Posterior vena cava (tissue), 2 donors: Measurements from ENCODE around the gene NOCT. TPM values are rescaled to one million over a fixed set of nuclear protein-coding genes. Genes with fewer than 3 reads are reported as not detected.
A peak's percentile ranks its signal among the peaks of the same experiment; 100 is the strongest.

Experiments
- DNase-seq: peaks from one replicate; pipeline ENCODE4 v3.0.0-alpha.2; 2020; ENCODE audit warnings: low spot score
- intact Hi-C, 2 donors: fragments of 100-400 bp; cut with DNase I; formaldehyde crosslinking; loops; one replicate each; pipeline versions ENCODE4 v1.14.1 to v1.14.2; 2022 to 2023
- total RNA-seq, 2 donors: library from RNA; stranded (reverse); fragmentation: NEBNext Ultra II Directional; extraction: Animal tissue kit (Norgen Biotek cat#: 25700); gene quantifications; one replicate each; pipeline ENCODE4 v1.2.1, GENCODE V29; 2021
- donor health status: DM: yes; HTN: yes; CAD: no.
- donor health status: DM: yes; HTN: yes; CAD: no.

The NOCT gene
- total RNA-seq, 2 donors from 2014 or later, result 5.0 to 9.6 TPM

DNA sequence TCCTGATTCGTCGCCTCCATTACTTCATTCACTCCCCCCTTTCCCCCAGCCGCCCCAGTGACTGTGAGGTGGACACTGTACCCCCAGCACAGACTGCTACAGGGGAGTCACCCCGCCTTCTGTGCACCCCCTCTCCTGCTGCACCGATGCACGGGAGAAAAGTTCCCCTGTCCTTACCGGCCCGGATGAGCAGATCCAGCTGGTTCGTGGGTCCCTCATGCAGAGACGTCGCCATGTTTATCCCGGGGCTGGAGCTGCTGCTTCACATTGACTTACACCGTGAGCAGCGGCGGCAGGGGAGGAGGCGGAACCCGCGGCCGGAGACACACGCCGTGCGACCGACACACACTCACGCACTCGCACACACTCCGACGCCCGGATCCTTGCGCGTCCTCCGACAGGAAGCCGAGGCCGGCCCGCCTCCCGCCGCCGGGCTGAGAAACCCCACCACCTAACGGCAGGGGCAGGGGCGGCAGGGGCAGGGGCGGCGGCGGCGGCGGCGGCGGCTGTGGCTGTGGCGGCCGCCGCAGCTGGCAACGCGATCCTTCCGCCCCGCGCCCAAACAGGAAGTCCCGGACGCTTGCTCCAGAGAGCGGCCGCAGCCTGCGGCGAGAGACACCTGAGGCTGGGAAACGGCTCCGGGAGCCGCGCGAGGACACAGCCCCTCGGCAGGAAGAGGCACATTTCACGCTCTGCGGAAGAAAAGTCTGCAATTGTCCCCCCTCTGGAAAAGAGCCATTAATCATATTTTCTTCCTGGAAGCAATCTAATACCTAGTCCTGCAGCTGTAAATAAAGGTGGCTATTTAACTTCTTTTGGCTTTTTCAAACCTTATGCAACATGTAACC, 68.6 kb downstream of the NOCT start:
- intact Hi-C loops, result loop anchor here in 1 of 2 donors (5.0 kb wide), 1 partner anchor 93 kb away; the partner anchor contains the start of gene ELF2
- peak; percentile 97 for DNase-seq

DNA sequence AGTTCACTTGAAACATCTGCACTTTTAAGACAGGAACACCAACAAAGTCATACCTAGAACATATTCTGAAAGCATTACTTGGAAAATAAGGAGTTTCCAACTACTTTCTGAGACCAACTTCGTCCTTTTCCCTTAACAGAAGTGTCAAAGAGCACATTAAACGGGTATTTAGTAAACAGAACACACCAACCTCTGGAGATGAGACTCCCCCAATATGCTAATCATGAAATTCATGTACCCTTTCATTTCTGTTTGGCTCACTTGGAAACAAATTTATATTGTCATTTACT, 69.2 kb downstream of the NOCT start:
- no peak for DNase-seq
- intact Hi-C loops, result loop anchor here in 1 of 2 donors (5.0 kb wide), 1 partner anchor 93 kb away; the partner anchor contains the start of gene ELF2

DNA sequence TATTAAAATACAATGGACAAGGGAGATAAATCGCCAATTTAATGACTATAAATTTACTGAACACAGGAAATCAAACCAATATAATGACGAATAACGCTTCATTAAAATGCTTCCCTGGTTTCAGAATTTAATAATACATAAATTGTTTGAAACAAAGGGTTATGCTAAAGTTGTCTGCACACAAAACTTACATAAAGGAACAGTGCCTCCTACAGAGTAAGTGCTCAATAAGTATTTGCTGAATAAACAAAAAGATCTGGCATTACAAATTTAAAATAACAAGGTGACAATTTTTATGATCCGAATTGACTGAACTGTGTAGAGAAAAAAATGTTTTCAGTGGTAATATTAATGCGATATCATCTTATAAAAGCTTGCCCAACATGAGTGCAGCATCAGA, 69.6 kb downstream of the NOCT start:
- DNase-seq, result no peak
- intact Hi-C loops, result no loop called here

DNA sequence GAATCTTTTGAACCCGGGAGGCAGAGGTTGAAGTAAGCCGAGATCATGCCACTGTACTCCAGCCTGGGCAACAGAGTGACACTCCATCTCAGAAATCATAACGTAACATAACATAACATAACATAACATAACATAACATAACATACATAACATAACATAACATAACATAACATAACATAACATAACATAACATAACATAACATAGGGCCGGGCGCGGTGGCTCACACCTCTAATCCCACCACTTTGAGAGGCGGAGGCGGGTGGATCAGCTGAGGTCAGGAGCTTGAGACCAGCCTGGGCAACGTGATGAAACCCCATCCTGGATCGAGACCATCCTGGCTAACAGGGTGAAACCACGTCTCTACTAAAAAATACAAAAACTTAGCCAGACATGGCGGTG, 76.7 kb downstream of the NOCT start:
- intact Hi-C loops, result no loop called here
- no peak for DNase-seq

Other genes with a start within 250 kb of the NOCT start
- gene ELF2, start 161.4 kb downstream of the NOCT start, total RNA-seq, result 10 to 100 TPM; 52.0 to 56.8 TPM